KBM-7 (cell line): Measurements from ENCODE around the gene NUDT21.
"Not testable (repeated sequence)": the region's sequence is repeated elsewhere in the genome, so short reads cannot be mapped to it uniquely, and the experiment has no call there.

ENCODE experiments used
- DNase-seq: peaks from one replicate; pipeline ENCODE4 v3.0.0-alpha.2; 2015
- in situ Hi-C: fragments of 300-500 bp; cut with MboI; formaldehyde crosslinking; loops from 2 replicates; pipeline ENCODE4 v1.14.3; 2020; ENCODE audit warnings: low sequenced_read_pairs, low pct_unique_long_range_greater_than_20kb, mixed read lengths

NUDT21 gene

GRCh38 chr16:56421976-56422669, 29.0 kb downstream of the NUDT21 start:
- DNase-seq: no peak
- in situ Hi-C loops: no loop called here

DNA sequence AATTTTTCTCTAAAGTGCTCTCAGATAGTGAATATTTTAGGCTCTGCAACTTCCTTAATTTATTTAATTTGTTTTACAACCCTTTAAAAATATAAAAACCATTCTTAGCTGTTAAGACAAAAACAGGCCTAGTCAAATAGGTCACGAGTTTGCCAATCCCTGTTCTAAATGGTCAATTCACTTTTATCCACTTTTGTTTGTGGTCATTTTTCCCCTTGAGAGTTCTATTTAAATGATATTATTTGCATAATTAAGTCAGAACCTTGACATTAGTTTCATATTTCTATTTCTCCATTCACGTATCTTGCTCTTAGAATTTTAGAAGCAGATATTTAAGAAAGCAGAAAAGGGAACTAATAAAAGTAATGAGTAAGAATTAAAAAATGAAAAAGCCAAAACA, 29.8 kb downstream of the NUDT21 start:
- DNase-seq: no peak
- in situ Hi-C loops: no loop called here

- in situ Hi-C loops: no loop called here
- no peak for DNase-seq
These were observed 30.5 kb downstream of the NUDT21 start for GRCh38 chr16:56420613-56421012.

DNA sequence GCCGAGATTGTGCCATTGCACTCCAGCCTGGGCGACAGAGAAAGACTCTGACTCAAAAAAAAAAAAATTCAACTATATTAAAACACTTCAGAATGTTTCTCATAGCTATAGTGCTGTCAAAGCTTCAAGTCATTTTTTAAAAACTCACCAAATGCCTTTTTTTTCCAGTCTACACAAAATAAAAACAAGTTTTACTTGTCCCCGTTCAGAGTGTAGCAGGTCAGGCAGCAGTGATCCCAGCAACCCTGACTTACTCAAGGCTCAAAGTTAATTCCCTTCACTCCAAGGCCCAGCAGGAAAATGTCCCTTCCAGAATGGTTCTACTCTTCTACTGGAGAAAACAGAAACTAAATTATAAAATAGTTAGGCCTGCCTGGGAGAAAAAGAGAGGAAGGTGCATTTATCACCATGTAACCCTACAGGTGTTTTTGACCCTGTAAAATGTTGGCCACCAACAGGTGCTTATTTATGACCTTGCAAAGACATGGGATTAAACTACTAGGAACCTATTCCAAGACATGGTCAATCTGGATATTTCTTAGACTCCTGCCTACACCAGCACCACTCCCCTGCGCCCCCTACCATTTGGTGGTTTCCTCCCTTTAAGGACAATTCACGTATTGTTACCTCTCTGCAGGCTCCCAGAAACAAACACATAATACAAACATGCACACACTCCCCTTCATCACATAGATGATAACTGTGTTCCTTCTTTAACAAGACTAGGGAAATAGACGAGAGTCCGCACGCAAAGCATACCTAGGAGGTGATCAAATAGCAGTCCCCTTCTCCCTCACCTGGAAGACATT, 31.2 kb downstream of the NUDT21 start:
- DNase-seq: no peak
- in situ Hi-C loops: no loop called here

- DNase-seq: no peak
- in situ Hi-C loops: no loop called here
These were observed 34.0 kb downstream of the NUDT21 start for GRCh38 chr16:56417138-56417537.

- DNase-seq: peak; percentile 28
- in situ Hi-C loops: no loop called here
These were observed 35.3 kb downstream of the NUDT21 start for GRCh38 chr16:56415875-56416274.

DNA sequence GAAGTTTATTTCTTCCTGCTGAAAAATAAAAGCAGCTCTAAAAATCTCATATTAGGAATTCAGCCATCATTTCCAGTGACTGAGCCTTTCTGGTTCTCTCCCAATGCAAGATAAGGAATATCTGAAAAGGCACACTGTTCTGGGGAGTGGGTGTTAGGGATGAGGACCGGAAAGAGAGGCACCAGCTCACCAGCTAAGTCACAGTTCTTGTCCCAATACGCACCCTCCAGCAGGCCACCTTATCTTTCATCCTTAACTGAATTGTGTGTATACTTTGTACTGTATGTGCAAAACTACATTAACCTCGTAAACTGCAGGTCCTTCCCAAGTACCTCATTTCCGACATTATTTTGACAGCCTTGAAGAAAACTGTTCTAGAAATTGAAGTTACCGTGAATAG, 36.8 kb downstream of the NUDT21 start:
- in situ Hi-C loops: no loop called here
- DNase-seq: no peak

GRCh38 chr16:56413381-56413780, 37.8 kb downstream of the NUDT21 start:
- in situ Hi-C loops: no loop called here
- DNase-seq: no peak

DNA sequence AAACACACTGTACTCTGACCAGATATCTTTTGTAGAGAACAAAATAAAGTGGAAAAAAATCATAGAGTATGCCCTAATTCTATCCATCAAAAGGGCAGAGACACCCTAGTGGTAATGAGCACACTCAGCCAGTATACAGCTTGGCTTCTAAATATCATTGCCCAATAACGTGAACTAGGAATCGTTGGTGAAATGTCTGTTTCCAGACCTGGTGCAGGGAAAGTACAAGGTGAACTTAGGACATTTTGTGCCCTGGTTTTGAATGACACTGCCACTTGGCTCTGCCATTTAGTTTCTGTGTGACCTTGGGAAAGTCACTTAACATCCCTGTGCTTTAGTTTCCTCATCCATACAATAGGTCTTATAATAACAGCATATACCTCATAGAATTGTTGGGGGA, 39.5 kb downstream of the NUDT21 start:
- no peak for DNase-seq
- in situ Hi-C loops: no loop called here

DNA sequence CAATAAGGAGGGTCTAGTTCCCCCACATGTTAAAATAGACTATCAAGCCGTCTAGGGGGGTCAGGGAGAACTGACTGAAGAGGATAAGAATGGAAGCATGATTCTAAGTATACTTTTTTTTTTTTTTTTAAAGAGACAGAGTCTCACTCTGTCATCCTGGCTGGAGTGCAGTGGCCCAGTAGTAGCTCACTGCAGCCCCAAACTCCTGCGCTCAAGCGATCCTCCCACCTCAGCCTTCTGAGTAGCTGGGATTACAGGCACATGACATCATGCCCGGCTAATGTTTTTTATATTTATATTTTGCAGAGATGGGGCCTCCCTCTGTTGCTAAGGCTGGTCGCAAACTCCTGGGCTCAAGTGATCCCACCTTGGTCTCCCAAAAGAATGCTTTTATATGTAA, 40.0 kb downstream of the NUDT21 start:
- no peak for DNase-seq
- in situ Hi-C loops: no loop called here

GRCh38 chr16:56409195-56409594, 41.9 kb downstream of the NUDT21 start:
- in situ Hi-C loops: no loop called here
- no peak for DNase-seq

DNA sequence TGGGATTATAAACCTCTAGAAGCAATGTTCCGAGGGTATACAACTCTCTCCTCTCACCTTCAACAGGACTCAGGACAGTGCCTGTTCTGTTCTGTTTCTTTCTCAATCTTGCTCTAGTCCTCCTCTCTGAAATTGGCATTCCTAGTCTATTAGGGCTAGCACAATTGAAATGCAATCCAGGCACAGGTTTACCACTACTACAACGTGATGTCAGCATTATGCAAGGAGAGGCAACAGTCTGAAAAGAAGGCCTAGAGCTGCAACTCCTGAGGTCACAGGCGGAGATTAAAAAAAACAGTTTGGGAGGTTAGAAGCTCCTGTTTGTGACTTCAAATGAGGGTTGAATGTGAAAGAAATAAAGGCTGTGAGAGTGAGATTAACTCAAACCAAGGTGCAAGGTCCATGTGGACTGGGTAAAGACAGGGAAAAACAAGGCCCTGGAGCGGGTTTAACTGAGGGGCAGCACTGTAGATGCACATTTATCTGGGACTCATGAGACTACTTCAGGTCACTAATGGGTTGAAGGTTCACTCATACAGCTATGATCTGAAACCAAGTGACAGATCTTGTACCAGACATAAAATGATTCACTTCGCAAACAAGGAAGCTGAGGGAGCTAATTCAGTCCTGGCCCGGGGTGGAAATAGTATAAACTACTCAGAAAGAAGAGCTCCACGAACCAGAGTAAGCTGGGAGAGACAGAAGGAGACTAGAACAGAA, 42.6 kb downstream of the NUDT21 start:
- in situ Hi-C loops: no loop called here
- no peak for DNase-seq

DNA sequence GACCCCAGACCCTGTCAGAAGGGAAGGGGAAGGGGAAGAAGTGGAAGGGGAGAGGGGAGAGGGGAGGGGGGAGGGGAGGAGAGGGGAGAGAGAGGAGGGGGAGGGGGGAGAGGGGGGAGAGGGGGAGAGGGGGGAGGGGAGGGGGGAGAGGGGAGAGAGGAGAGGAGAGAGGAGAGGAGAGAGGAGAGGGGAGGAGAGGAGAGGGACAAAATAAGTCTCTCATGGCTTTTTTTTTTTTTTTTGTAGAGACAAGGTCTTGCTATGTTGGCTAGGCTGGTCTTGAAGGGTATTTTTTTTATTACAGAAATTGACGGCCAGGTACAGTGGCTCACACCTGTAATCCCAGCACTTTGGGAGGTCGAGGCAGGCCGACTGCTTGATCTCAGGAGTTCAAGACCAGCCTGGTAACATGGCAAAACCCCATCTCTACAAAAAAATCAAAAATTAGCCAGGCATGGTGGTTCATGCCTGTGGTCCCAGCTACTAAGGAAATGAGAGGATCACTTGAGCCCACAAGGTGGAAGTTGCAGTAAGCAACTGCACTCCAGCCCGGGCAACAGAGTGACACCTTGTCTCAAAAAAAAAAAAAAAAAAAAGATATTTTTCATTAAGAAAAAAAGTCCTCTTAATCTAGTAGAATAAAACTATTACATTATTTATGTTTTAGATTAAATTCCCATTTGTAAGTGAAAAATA, 45.0 kb downstream of the NUDT21 start:
- in situ Hi-C loops: no loop called here
- peak; percentile 48 for DNase-seq

DNA sequence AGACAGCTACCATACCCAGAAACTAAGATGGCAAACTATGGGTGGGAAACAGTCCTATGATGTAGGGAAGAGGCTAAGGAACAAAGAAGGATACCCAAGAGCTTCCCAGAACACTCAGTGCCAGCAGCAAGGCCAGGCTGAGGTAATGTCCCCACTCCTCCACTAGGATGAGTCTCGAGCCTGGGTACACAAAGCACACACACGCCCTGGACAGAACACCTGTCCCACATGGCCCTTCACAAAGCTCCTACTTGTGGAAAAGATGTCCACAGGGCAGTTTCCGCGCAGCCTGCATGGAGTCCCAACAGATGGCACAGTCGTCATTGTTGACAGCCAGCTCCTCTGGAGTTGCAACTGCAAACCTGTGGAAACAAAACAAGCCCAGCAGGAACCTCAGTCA, 49.6 kb downstream of the NUDT21 start:
- in situ Hi-C loops: no loop called here
- DNase-seq: peak; percentile 27

GRCh38 chr16:56400458-56400857, 50.7 kb downstream of the NUDT21 start:
- in situ Hi-C loops: no loop called here
- no peak for DNase-seq

DNA sequence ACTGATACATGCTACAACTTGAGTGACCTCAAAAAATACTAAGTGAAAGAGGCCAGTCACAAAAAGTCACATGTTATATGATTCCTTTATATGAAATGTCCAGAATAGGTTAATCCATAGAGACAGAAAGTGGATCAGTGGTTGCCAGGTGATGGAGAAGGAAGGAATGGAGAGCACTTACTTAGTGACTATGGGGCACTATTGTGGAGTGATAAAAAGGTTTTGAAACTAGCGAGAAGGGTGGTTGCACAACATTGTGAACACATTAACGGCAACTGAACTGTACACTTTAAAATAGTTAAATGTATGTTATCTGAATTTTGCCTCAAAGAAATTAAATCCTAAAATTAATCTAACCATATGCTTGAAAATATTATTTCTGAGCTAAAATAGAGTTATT, 51.6 kb downstream of the NUDT21 start:
- DNase-seq: no peak

GRCh38 chr16:56399047-56399446, 52.1 kb downstream of the NUDT21 start:
- in situ Hi-C loops: no loop called here
- DNase-seq: no peak

More for the DNA sequence above, 51.6 kb downstream of the NUDT21 start:
- in situ Hi-C loops: no loop called here

DNA sequence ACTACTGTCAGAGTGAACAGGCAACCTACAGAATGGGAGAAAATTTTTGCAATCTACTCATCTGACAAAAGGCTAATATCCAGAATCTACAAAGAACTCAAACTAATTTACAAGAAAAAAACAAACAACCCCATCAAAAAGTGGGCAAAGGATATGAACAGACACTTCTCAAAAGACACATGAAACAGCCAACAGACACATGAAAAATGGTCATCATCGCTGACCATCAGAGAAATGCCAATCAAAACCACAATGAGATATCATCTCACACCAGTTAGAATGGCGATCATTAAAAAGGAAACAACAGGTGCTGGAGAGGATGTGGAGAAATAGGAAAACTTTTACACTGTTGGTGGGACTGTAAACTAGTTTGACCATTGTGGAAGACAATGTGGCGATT, 54.4 kb downstream of the NUDT21 start:
- in situ Hi-C loops, DNase-seq: not testable (repeated sequence)

- DNase-seq: no peak
- in situ Hi-C loops: no loop called here
These were observed 61.6 kb downstream of the NUDT21 start for GRCh38 chr16:56389554-56389953.

- in situ Hi-C loops: no loop called here
- DNase-seq: no peak
These were observed 62.9 kb downstream of the NUDT21 start for GRCh38 chr16:56388209-56388608.
